HK-2 (cell line): ENCODE measurements around the gene OR5AS1.
"Not testable (repeated sequence)": the region's sequence is repeated elsewhere in the genome, so short reads cannot be mapped to it uniquely, and the experiment has no call there.

Source experiments
- DNase-seq: peaks from one replicate; pipeline ENCODE4 v3.0.0-alpha.2; 2018; ENCODE audit not compliant: unreplicated experiment

OR5AS1 gene

DNA sequence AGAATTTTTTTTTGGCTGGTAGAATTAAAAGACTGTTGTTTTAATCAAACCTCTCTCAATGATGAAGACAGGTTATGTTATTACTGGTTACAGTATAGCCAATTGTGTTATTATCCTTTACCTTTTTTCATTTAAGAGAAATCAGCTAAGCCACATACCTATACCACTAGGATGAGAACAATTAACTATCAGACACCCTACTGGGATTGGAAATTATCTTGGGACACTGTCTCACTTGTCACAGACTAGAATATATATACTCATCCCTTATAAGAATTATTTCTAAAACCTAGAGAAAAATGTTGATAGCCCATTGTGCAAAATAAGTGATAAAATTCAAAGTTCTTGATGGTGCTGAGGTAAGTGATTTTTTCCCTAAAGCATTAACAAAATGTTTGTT lies at the start of gene OR5AS1:
Gene OR5AS1 (plus strand): TSS at position 301 of the 400 bp plus-strand sequence. CDS start 2,765 bp downstream, outside the sequence.
- DNase-seq = no peak

DNA sequence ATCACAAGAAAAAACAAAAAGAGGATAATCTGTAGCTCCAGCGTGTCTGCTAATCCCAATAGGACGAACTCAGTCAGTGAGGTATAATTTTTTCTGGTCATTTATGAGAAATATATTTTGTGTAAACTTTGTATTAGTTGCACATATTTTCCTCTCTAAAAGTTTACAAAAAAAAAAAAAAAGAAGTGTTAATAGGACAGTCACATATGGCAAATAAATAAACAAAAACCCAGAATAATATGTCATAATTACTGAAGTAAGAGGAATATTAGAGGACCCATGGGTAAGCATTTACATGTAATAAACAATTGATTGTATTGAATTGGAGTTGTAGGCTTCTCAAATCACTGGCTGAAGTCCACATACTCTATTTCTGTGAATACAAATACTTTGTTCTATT lies 32.9 kb upstream of the OR5AS1 start, which contains the start of gene OR5F1:
Gene OR5F1 (minus strand): TSS at position 101 of the 400 bp plus-strand sequence. CDS start 0 bp downstream, at position 101.
- DNase-seq = no peak

DNA sequence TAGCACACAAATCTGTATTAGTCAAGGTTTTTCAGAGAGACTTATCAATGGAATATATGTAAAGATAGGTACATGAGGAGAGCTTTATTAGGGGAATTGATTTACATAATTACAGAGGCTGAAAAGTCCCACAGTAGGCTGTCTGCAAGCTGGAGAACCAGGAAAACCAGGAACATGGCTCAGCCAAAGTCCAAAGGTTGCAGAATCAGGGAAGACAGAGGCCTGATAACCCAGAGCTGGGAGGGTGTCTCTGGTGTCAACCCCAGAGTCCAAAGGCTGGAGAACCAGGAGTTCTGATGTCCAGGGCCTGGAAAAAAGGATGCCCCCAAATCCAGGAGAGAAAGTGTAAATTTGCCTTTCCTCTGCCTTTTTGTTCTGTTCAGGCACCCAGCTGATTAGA lies 16.7 kb upstream of the OR5AS1 start:
- DNase-seq = no peak

DNA sequence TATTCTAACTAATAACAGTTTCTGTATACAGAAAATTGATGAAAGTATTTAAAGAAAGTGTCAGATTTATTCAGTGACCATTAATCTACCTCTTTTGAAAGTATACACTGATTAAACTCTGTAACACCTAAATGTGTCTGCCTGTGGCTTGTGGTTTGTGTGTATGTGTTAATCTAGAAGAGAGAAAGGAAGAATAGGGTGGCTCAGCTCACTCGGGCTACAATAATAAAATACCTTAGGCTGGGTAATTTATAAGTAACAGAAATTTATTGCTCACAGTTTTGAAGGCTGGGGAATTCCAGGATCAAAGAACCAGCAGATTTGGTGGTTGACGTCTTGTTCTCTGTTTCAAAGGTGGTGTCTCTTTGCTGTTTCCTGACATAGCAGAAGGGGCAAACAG lies 13.6 kb upstream of the OR5AS1 start:
- no peak for DNase-seq

DNA sequence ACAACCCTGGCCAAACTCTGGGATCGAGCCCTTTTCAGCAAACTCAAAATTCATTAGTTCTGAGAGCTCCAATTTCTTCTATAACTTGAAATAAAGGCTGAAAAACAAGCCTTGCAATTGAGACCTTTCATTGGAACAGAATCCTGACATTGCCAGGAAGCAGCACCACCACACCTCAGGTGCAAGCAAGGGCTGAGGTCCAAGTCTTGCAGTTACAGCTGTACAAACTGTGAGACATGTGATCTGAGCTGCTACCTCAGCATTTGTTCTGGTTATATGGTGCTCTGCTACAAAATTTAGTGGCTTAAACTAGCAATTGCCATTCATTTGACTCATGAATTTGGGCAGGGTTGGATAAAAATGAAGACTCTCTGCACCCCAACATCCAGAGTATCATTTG lies 18.1 kb downstream of the OR5AS1 start:
- DNase-seq = no peak

DNA sequence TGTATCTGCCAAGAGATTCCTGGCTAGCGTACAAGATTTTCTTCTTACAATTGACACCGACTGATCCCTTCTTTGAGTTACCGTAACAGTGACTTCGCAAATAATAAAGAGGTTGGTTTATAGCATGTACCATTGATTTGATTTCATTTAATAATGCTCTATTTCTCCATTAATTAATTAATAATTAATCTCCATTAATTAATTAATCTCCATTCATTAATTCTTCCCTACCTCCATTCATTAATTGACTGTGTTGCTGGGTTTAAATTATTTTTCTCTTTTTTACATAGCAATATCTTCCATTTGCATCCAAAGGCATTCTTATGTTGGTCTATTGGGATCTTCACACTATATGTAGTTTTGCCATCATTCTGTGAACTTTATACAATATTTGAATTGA lies 21.0 kb downstream of the OR5AS1 start:
- DNase-seq = no peak

DNA sequence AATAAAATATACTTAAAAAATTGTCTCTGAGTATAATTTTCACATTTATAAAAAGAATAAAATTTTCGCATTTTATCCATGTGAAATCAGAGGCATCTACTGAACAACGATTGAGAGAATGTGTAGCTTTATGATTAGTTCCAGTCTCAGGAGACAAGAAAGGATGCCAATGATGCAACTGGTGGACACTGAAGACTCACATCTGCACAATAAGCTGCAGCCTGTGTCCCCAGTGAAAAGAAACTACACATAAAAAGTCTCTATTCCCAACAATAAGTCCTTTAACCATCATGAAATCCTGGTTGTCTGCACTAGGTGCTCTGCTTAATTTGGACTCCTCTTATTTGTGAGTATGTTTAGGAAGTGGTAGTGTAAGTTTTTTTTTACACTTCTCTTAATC lies 22.0 kb downstream of the OR5AS1 start:
- no peak for DNase-seq

DNA sequence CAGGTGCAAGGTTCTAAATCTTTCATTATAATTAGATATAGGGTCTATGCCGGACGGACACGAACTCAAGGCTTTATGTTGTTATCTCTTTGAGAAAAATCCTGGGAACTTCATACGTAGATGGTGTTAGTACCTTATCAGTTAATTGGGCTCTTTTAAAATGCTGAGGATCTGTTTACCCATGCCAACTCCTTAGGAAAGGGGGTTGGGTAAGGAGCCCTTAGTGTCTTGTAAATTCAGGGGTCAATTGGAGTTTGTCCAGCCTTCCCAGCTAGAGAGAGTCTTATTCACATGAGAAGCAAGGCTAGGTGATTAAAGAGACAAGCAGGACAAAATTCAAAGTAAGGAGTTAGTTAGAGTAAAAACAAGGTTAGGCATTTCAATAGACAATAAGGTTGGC lies 28.9 kb downstream of the OR5AS1 start:
- not testable (repeated sequence) for DNase-seq

DNA sequence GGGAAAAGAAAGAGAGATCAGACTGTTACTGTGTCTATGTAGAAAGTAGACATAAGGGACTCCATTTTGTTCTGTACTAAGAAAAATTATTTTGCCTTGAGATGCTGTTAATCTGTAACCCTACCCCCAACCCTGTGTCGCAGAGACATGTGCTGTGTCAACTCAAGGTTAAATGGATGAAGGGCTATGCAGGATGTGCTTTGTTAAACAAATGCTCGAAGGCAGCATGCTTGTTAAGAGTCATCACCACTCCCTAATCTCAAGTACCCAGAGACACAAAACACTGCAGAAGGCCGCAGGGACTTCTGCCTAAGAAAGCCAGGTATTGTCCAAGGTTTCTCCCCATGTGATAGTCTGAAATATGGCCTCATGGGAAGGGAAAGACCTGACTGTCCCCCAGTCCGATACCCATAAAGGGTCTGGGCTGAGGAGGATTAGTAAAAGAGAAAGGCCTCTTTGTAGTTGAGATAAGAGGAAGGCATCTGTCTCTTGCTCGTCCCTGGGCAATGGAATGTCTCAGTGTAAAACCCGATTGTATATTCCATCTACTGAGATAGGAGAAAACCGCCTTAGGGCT lies 30.3 kb downstream of the OR5AS1 start:
- not testable (repeated sequence) for DNase-seq

DNA sequence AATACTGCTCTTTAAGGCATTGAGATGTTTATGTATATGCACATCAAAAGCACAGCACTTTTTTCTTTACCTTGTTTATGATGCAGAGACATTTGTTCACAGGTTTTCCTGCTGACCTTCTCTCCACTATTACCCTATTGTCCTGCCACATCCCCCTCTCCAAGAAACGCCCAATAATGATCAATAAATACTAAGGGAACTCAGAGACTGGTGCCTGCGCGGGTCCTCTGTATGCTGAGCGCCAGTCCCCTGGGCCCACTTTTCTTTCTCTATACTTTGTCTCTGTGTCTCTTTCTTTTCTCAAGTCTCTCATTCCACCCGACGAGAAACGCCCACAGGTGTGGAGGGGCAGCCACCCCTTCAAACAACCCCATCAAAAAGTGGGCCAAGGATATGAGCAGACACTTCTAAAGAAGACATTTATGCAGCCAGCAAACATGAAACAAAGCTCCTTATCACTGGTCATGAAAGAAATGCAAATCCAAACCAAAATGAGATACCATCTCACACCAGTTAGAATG lies 30.9 kb downstream of the OR5AS1 start:
- not testable (repeated sequence) for DNase-seq

DNA sequence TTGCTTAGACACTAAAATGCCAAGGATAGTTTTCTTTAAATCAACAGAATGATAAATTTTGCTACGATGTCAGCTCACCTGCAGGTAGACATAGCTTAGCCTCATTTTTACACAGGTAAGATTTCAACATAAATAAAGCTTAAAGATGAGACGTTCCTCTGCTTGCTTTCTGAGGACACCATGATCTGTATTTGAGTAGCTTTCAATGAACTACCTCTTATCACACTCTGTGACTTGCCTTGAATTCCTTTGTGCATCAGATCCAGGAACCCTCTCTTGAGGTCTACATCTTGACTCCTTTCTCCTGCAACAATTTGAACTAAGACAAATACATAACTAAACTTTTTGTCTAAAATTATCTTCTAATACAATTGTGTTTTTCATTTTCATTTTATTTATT lies 39.5 kb downstream of the OR5AS1 start:
- no peak for DNase-seq
